ENCODE results near the gene C3AR1.
"Not testable (repeated sequence)": the region's sequence is repeated elsewhere in the genome, so short reads cannot be mapped to it uniquely, and the experiment has no call there.

GRCh38 chr12:8018213-8018612 is 47.9 kb downstream of the C3AR1 start:
- not testable (repeated sequence) for TF ChIP-seq CTCF, POLR2A, EP300 (IDR thresholded peaks at IDR 0.05)
